Activated CD4-positive, CD25-positive, alpha-beta regulatory T cell (primary cell): ENCODE results near the gene PTPN23.
"Not testable (repeated sequence)": the region's sequence is repeated elsewhere in the genome, so short reads cannot be mapped to it uniquely, and the experiment has no call there.

Source experiments
- DNase-seq, 4 experiments: peaks; one replicate each; lab custom pipeline; 2025; lab: John Stamatoyannopoulos, UW

The PTPN23 gene

GRCh38 chr3:47441796-47442551, 61.2 kb downstream of the PTPN23 start:
- DNase-seq: no peak

- DNase-seq: no peak
These were observed 62.8 kb downstream of the PTPN23 start for GRCh38 chr3:47443611-47443995.

- DNase-seq: no peak
These were observed 63.3 kb downstream of the PTPN23 start for GRCh38 chr3:47444103-47444502.

GRCh38 chr3:47452453-47453215, 71.8 kb downstream of the PTPN23 start:
- DNase-seq: no peak

DNA sequence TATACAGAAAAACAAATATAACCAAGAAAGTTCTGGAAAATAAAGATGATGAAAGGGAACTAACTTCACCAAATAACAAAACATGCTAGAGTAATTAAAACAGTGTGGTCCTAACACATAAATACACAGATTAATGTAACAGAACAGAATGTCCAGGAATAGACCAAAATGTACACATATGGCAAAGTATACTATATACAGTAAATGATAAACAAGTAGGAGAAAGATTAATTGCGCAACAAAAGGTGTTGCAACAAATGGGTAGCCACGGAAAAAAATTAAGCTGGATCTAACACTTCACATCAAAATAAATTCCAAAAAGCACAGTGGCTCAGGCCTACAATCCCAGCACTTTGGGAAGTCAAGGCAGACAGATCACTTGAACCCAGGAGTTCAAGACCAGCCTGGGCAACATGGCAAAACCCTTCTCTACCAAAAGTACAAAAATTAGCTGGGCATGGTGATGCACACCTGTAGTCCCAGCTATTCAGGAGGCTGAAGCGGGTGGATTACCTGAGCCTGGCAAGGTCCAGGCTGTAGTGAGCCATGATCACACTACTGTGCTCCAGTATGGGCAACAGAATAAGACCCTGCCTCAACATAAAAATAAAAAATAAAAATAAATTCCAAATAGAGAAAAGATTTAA, 75.1 kb downstream of the PTPN23 start:
- DNase-seq: no peak

DNA sequence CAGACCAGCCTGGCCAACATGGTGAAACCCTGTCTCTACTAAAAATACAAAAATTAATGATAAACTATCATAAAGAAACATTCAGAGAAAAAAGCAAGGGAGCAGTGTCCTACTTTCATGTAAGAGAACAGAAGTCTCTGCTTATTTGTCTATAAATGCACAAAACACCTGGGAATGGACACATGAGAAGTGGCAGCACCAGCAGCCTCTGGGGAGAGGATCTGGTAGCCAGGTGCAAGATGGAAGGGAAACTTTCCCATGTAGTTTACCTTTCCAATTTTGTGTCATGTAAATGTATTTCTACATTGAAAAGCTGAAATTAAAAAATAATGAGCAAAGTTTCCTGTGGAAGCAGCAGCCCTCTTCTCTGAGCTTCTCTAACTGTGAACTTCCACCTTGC, 76.2 kb downstream of the PTPN23 start:
- no peak for DNase-seq

DNA sequence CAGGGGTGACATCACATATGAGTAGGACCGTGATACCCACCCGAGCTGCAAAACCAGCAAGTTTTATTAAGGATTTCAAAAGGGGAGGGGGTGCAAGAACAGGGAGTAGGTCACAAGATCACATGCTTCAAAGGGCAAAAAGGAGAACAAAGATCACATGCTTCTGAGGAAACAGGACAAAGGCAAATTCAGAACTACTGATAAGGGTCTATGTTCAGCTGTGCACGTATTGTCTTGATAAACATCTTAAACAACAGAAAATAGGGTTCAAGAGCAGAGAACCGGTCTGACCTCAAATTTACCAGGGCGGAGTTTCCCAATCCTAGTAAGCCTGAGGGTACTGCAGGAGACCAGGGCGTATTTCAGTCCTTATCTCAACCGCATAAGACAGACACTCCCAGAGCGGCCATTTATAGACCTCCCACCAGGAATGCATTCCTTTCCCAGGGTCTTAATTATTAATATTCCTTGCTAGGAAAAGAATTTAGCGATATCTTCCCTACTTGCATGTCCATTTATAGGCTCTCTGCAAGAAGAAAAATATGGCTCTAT, 78.8 kb downstream of the PTPN23 start:
- not testable (repeated sequence) for DNase-seq
